SK-N-SH treated with all-trans-retinoic acid at 6 μM for 48 hours (cell line): ENCODE results near the gene MON2.

Source experiments
- ATAC-seq: fragments of 200-7000 bp; cut with Tn5 transposase; 3 replicates; pipeline ENCODE4 v1.9.1; 2020; ENCODE audit warnings: mild to moderate bottlenecking, moderate library complexity
- CREB5 ChIP-seq: fragments of 250-450 bp; sonication (Bioruptor Pico); IDR thresholded peaks from 2 replicates; pipeline ENCODE4 v1.5.1; 2020; ENCODE audit warnings: low read depth, mild to moderate bottlenecking, moderate library complexity
- CSDC2 ChIP-seq: fragments of 250-450 bp; sonication (Bioruptor Pico); IDR thresholded peaks from 2 replicates; pipeline ENCODE4 v1.5.0; 2020; ENCODE audit warnings: mild to moderate bottlenecking, moderate library complexity
- CSRNP3 ChIP-seq: fragments of 250-450 bp; sonication (Bioruptor Pico); IDR thresholded peaks from 2 replicates; pipeline ENCODE4 v1.5.1; 2021; ENCODE audit warnings: mild to moderate bottlenecking, moderate library complexity
- ESRRG ChIP-seq: fragments of 250-450 bp; sonication (Bioruptor Pico); IDR thresholded peaks from 2 replicates; pipeline ENCODE4 v1.6.1; 2021; ENCODE audit warnings: mild to moderate bottlenecking
- GLIS3 ChIP-seq: fragments of 250-450 bp; sonication (Bioruptor Pico); IDR thresholded peaks from 2 replicates; pipeline ENCODE4 v1.5.0; 2020; ENCODE audit warnings: mild to moderate bottlenecking, moderate library complexity
- ISL1 ChIP-seq: fragments of 250-450 bp; sonication (Bioruptor Pico); IDR thresholded peaks from 2 replicates; pipeline ENCODE4 v2.1.2; 2022; ENCODE audit warnings: mild to moderate bottlenecking, moderate library complexity
- OSR1 ChIP-seq: fragments of 250-450 bp; sonication (Bioruptor Pico); IDR thresholded peaks from 2 replicates; pipeline ENCODE4 v1.8.0; 2022; ENCODE audit warnings: moderate library complexity, mild to moderate bottlenecking, inconsistent platforms
- PATZ1 ChIP-seq: fragments of 250-450 bp; sonication (Bioruptor Pico); IDR thresholded peaks from 2 replicates; pipeline ENCODE4 v1.8.0; 2020; ENCODE audit warnings: mild to moderate bottlenecking, moderate library complexity, borderline replicate concordance
- POU6F1 ChIP-seq: fragments of 250-450 bp; sonication (Bioruptor Pico); IDR thresholded peaks from 2 replicates; pipeline ENCODE4 v1.8.0; 2021; ENCODE audit warnings: low read depth, mild to moderate bottlenecking, moderate library complexity, borderline replicate concordance
- PPARA ChIP-seq: fragments of 250-450 bp; sonication (Bioruptor Pico); IDR thresholded peaks from 2 replicates; pipeline ENCODE4 v1.5.0; 2020; ENCODE audit warnings: mild to moderate bottlenecking, borderline replicate concordance
- RARB ChIP-seq: fragments of 250-450 bp; sonication (Bioruptor Pico); IDR thresholded peaks from 2 replicates; pipeline ENCODE4 v1.8.0; 2021; ENCODE audit warnings: mild to moderate bottlenecking, moderate library complexity
- SNAI2 ChIP-seq: fragments of 250-450 bp; sonication (Bioruptor Pico); IDR thresholded peaks from 2 replicates; pipeline ENCODE4 v1.5.0; 2020; ENCODE audit warnings: mild to moderate bottlenecking, moderate library complexity
- TCF4 ChIP-seq: fragments of 250-450 bp; sonication (Bioruptor Pico); IDR thresholded peaks from 2 replicates; pipeline ENCODE4 v1.8.0; 2021; ENCODE audit warnings: mild to moderate bottlenecking, moderate library complexity, borderline replicate concordance
- TOX ChIP-seq: fragments of 250-450 bp; sonication (Bioruptor Pico); IDR thresholded peaks from 2 replicates; pipeline ENCODE4 v1.8.0; 2021; ENCODE audit warnings: mild to moderate bottlenecking, moderate library complexity, borderline replicate concordance
- TSHZ2 ChIP-seq: fragments of 250-450 bp; sonication (Bioruptor Pico); IDR thresholded peaks from 2 replicates; pipeline ENCODE4 v1.5.0; 2020; ENCODE audit warnings: mild to moderate bottlenecking, moderate library complexity
- ZC3H10 ChIP-seq: fragments of 250-450 bp; sonication (Bioruptor Pico); IDR thresholded peaks from 2 replicates; pipeline ENCODE4 v1.5.1; 2021; ENCODE audit warnings: mild to moderate bottlenecking, moderate library complexity
- ZFP3 ChIP-seq: fragments of 250-450 bp; sonication (Bioruptor Pico); IDR thresholded peaks from 2 replicates; pipeline ENCODE4 v1.5.0; 2020; ENCODE audit warnings: mild to moderate bottlenecking, moderate library complexity
- ZFP30 ChIP-seq: fragments of 450-650 bp; formaldehyde crosslinking; IDR thresholded peaks from 2 replicates; pipeline ENCODE4 v1.5.0; 2022; ENCODE audit warnings: mild to moderate bottlenecking, moderate library complexity
- ZNF565 ChIP-seq: fragments of 450-650 bp; formaldehyde crosslinking; conservative IDR thresholded peaks from 2 replicates; pipeline ENCODE4 v1.5.0; 2020; ENCODE audit warnings: low read depth, mild to moderate bottlenecking, moderate library complexity
- ZNF70 ChIP-seq: fragments of 450-650 bp; formaldehyde crosslinking; IDR thresholded peaks from 2 replicates; pipeline ENCODE4 v1.5.0; 2020; ENCODE audit warnings: mild to moderate bottlenecking, moderate library complexity
- ZNF8 ChIP-seq: fragments of 450-650 bp; formaldehyde crosslinking; IDR thresholded peaks from 2 replicates; pipeline ENCODE4 v1.5.0; 2020; ENCODE audit warnings: mild to moderate bottlenecking, moderate library complexity

The MON2 gene

GRCh38 chr12:62576503-62576902 lies 109.9 kb downstream of the MON2 start (continued):
- TF ChIP-seq ESRRG (no peak), ZC3H10 (no peak), CREB5 (CRISPR knock-in tag) (no peak)

- TF ChIP-seq ZNF70 (CRISPR knock-in tag) (no peak), ZC3H10 (no peak), SNAI2 (CRISPR knock-in tag) (no peak), ZNF565 (CRISPR knock-in tag) (no peak), PATZ1 (CRISPR knock-in tag) (no peak), RARB (no peak), OSR1 (CRISPR knock-in tag) (no peak), ISL1 (CRISPR knock-in tag) (no peak), ZFP3 (CRISPR knock-in tag) (no peak), CREB5 (CRISPR knock-in tag) (no peak), ZNF8 (no peak), TSHZ2 (CRISPR knock-in tag) (no peak), GLIS3 (CRISPR knock-in tag) (no peak), PPARA (CRISPR knock-in tag) (no peak)
- TF ChIP-seq, all 23 proteins: peak for 0
- ATAC-seq = no peak
Measured at GRCh38 chr12:62578726-62579125, 112.1 kb downstream of the MON2 start.

- peak; percentile 93 for ATAC-seq
- TF ChIP-seq GLIS3 (CRISPR knock-in tag) = no peak
- TF ChIP-seq ESRRG = no peak
- TF ChIP-seq POU6F1 = no peak
- no peak for TF ChIP-seq SNAI2 (CRISPR knock-in tag)
- no peak for TF ChIP-seq TOX
- TF ChIP-seq CSDC2 (CRISPR knock-in tag) = no peak
- TF ChIP-seq CSRNP3 (CRISPR knock-in tag) = no peak
- no peak for TF ChIP-seq RARB
- no peak for TF ChIP-seq PATZ1 (CRISPR knock-in tag)
- no peak for TF ChIP-seq TCF4 (CRISPR knock-in tag)
- TF ChIP-seq ZNF565 (CRISPR knock-in tag) = no peak
- TF ChIP-seq ZFP30 (CRISPR knock-in tag) = no peak
- no peak for TF ChIP-seq ZC3H10
- TF ChIP-seq ZNF8 = no peak
- no peak for TF ChIP-seq TSHZ2 (CRISPR knock-in tag)
- TF ChIP-seq ZFP3 (CRISPR knock-in tag) = no peak
Measured at GRCh38 chr12:62581288-62582064, 114.8 kb downstream of the MON2 start.
